Thoracic aorta (tissue), 2 donors: ENCODE measurements around the gene FGD6. TPM values are rescaled to one million over a fixed set of nuclear protein-coding genes. Genes with fewer than 3 reads are reported as not detected.
"Not testable (repeated sequence)": the region's sequence is repeated elsewhere in the genome, so short reads cannot be mapped to it uniquely, and the experiment has no call there.

Experiments used
- ATAC-seq: fragments of 150-250 bp; one replicate; pipeline ENCODE4 v1.8.0; 2017; ENCODE audit warnings: low read depth; ENCODE audit not compliant: insufficient number of reproducible peaks, low FRiP score
- DNase-seq: peaks from one replicate; pipeline ENCODE4 v3.0.0-alpha.2; 2020; ENCODE audit warnings: low spot score
- H3K27ac ChIP-seq, 2 donors: fragments of 200-600 bp; sonication (generic); 1 replicate in 1 of 2; 2 replicates in 1 of 2; pipeline ENCODE4 v1.5.1; 2016; ENCODE audit warnings: mild to moderate bottlenecking in 2 of 2, moderate library complexity in 2 of 2
- H3K27me3 ChIP-seq: fragments of 200-600 bp; sonication (generic); replicated peaks from 2 replicates; pipeline ENCODE4 v1.6.0; 2016; ENCODE audit warnings: mild to moderate bottlenecking; ENCODE audit not compliant: insufficient read depth
- H3K36me3 ChIP-seq: fragments of 200-600 bp; sonication (generic); one replicate; pipeline ENCODE4 v1.5.1; 2016
- H3K4me1 ChIP-seq, 2 donors: fragments of 200-600 bp; sonication (generic); 1 replicate in 1 of 2; 2 replicates in 1 of 2; pipeline versions ENCODE4 v1.5.1 to v1.6.0; 2016; ENCODE audit warnings: low read depth in 2 of 2, mild to moderate bottlenecking in 1 of 2; ENCODE audit not compliant: control insufficient read depth in 1 of 2
- H3K4me3 ChIP-seq: fragments of 200-600 bp; sonication (generic); 2 replicates; pipeline ENCODE4 v1.5.1; 2016; ENCODE audit warnings: mild to moderate bottlenecking
- H3K9me3 ChIP-seq: fragments of 200-600 bp; sonication (generic); 2 replicates; pipeline ENCODE4 v1.5.1; 2016
- total RNA-seq, 2 donors: library from RNA; depleted of rRNA; stranded (reverse); fragments of >200 nt; gene quantifications; one replicate each; pipeline versions ENCODE4 v1.1.0 to v1.2.3, GENCODE V29; 2016
- TF ChIP-seq, protein P1 (sequence below): fragments of 200-600 bp; sonication (generic); IDR thresholded peaks from one replicate; pipeline ENCODE4 v1.5.1; 2019; ENCODE audit warnings: antibody characterized with exemption

FGD6 gene
- total RNA-seq, 2 donors from 2014 or later, result 8.4 to 9.8 TPM

DNA sequence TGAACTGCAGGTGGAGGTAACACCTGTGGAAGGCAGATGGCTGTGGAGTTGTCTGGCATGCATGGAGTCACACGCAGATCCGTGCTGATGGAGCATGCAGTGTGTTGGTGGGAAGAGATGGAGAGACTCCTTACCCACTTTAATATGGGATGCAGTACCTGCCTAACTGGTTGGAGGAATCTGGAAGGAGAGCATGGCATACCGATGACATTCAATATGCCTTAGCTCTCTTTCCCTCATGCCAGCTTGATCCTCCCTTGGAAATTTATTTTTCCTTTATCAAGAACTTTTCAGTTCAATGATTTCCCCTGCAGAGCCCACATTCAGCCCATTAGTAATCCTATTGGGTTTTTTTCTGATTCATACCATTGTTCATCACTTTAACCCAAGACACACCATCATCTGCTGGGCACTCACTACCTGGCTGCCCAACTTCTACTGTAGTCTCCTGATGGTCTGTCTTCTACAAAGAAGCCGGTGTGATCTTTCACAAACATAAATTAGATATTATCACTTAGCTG lies 117.9 kb downstream of the FGD6 start:
- H3K9me3 ChIP-seq, result no peaks in the 10 kb centered on the region
- peaks cover 5% of the 10 kb centered on the region for H3K36me3 ChIP-seq
- H3K27me3 ChIP-seq, result no peaks in the 10 kb centered on the region
- DNase-seq (no peak), ATAC-seq (no peak)
- no peak overlapping the region for H3K4me3 ChIP-seq
- H3K4me1 ChIP-seq, result peaks cover 7 to 18% of the 10 kb centered on the region in 2 donors
- TF ChIP-seq, protein P1, sequence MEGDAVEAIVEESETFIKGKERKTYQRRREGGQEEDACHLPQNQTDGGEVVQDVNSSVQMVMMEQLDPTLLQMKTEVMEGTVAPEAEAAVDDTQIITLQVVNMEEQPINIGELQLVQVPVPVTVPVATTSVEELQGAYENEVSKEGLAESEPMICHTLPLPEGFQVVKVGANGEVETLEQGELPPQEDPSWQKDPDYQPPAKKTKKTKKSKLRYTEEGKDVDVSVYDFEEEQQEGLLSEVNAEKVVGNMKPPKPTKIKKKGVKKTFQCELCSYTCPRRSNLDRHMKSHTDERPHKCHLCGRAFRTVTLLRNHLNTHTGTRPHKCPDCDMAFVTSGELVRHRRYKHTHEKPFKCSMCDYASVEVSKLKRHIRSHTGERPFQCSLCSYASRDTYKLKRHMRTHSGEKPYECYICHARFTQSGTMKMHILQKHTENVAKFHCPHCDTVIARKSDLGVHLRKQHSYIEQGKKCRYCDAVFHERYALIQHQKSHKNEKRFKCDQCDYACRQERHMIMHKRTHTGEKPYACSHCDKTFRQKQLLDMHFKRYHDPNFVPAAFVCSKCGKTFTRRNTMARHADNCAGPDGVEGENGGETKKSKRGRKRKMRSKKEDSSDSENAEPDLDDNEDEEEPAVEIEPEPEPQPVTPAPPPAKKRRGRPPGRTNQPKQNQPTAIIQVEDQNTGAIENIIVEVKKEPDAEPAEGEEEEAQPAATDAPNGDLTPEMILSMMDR, result no peak
- no peak overlapping the region for H3K27ac ChIP-seq

- Histone ChIP-seq H3K4me3 (no peak overlapping the region), H3K27me3 (no peaks in the 10 kb centered on the region), H3K9me3 (no peaks in the 10 kb centered on the region), H3K27ac (no peak overlapping the region), H3K4me1 (peaks cover 7 to 18% of the 10 kb centered on the region in 2 donors), H3K36me3 (no peaks in the 10 kb centered on the region)
- ATAC-seq (peak; percentile 33), DNase-seq (no peak)
- TF ChIP-seq, protein P1, result no peak
Observed at GRCh38 chr12:95096852-95097251, 120.4 kb downstream of the FGD6 start.

DNA sequence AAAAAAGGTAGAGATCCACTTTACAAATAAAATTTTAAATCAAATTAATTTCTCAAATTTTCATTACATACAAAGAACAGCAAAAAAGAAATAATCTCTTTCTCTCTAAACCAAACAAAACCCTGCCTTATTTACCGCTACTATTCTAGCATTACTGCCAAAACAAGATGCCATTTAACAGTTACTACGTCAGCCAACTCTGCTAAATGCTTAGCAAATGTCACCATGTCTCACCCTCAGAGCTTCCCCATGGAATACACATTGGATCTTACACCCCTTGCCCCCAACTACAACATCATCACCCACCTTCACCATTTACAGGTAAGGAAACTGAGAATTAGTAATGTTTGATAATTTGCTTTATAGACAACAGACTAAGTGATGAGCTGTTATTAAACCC lies 120.9 kb downstream of the FGD6 start:
- no peak overlapping the region for H3K27ac ChIP-seq
- no peak overlapping the region for H3K4me3 ChIP-seq
- TF ChIP-seq, protein P1, result no peak
- ATAC-seq (no peak), DNase-seq (no peak)
- H3K4me1 ChIP-seq, result peaks cover 7 to 18% of the 10 kb centered on the region in 2 donors
- H3K9me3 ChIP-seq, result no peaks in the 10 kb centered on the region
- no peaks in the 10 kb centered on the region for H3K36me3 ChIP-seq
- H3K27me3 ChIP-seq, result no peaks in the 10 kb centered on the region

DNA sequence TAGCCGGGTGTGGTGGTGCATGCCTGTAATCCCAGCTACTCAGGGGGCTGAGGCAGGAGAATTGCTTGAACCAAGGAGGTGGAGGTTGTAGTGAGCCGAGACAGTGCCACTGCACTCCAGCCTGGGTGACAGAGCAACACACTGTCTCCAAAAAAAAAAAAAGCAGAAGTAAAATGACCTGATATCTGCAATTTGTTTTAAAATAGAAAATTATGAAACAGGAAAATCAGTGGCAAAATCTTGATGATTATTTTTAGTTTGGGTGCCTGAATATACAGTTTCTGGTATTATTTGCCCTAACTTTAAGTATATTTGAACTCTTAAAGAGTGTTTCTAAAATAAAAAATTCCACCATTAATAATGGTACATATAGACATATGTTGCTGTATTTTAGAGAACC lies 121.4 kb downstream of the FGD6 start:
- peaks cover 7 to 18% of the 10 kb centered on the region in 2 donors for H3K4me1 ChIP-seq
- not testable (repeated sequence) for H3K27ac ChIP-seq, DNase-seq, H3K36me3 ChIP-seq, H3K27me3 ChIP-seq, ATAC-seq, H3K9me3 ChIP-seq, H3K4me3 ChIP-seq

DNA sequence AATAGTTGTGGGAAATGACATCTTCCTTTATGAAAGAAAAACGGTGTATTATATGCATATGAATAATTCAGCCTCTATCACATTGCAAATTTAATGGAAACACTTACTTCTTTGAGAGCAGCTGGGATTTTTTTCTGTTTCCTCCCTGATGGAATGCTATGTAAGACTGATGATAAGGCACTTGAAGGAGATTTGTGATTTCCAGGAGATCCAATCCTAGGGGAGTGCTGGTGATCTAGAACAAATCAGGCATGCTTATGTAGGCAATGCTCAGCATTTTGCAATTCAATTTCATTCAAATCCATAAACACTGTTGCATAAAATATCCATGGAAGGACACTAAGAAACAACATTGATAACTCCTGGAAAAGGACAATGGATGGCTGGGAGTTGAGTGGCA lies 127.8 kb downstream of the FGD6 start:
- Histone ChIP-seq H3K4me1 (peaks cover 0 to 5% of the 10 kb centered on the region in 2 donors), H3K36me3 (no peaks in the 10 kb centered on the region), H3K9me3 (no peaks in the 10 kb centered on the region), H3K27me3 (no peaks in the 10 kb centered on the region), H3K4me3 (no peak overlapping the region), H3K27ac (no peak overlapping the region)
- no peak for DNase-seq
- TF ChIP-seq, protein P1, result no peak
- ATAC-seq, result no peak

DNA sequence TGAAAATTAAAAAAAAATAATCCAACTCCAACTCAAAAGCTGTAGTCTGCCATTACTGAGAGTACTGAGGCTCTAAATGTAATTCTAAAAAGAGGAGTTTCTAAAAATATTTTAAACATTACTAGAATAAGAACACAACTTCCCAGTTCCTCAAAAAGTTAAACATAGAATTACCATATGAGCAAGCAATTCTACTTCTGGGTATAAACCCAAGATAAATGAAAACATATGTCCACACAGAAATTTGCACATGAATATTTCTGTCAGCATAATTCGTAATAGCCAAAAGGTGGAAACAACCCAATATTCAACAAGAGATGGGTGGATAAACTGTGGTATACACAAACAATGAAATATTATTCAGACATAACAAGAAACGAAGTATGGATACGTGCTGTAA lies 128.9 kb downstream of the FGD6 start:
- no peaks in the 10 kb centered on the region for H3K9me3 ChIP-seq
- ATAC-seq (no peak), DNase-seq (no peak)
- no peak overlapping the region for H3K4me3 ChIP-seq
- no peaks in the 10 kb centered on the region for H3K36me3 ChIP-seq
- H3K4me1 ChIP-seq, result peaks cover 7 to 16% of the 10 kb centered on the region in 2 donors
- H3K27ac ChIP-seq, result no peak overlapping the region
- H3K27me3 ChIP-seq, result no peaks in the 10 kb centered on the region
- TF ChIP-seq, protein P1, result no peak
